Measurements from ENCODE around the gene RNF187.
A peak's percentile ranks its signal among the peaks of the same experiment; 100 is the strongest.
"Not testable (repeated sequence)": the region's sequence is repeated elsewhere in the genome, so short reads cannot be mapped to it uniquely, and the experiment has no call there.

RNF187 gene

DNA sequence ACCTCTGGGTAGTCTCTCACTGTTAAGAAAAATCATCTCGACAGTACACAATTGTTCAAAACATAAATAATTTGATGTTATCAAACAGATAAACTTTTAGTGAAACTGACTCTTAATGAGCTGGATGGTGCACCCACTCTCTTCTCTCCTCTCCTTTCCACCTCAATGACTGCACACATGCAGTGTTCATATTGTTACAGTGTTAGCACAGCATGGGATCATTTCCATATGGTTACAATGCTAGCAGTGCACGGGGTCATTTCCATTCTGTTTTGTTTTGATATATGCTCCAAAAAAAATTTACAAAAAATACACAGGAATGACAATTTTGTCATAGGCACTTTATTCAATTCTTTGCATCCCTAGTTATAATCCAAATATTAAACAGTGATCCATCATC, 26.4 kb upstream of the RNF187 start:
- no peak for DNase-seq

DNA sequence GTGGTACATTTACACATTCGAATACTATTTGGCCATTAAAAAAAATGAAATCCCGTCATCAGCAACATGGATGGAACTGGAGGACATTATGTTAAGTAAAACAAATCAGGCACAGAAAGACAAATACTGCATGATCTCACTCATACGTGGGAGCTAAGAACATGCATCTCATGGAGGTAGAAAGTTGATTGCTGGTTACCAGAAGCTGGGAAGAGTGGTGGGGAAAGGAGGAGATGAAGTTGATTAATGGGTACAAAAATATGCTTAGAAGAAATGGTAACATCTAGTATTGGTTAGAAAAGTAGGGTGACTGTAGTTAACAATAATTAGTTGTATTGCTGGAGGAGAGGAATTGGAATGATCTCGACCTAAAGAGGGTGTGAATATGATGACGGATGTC, 24.6 kb upstream of the RNF187 start:
- no peak for DNase-seq

DNA sequence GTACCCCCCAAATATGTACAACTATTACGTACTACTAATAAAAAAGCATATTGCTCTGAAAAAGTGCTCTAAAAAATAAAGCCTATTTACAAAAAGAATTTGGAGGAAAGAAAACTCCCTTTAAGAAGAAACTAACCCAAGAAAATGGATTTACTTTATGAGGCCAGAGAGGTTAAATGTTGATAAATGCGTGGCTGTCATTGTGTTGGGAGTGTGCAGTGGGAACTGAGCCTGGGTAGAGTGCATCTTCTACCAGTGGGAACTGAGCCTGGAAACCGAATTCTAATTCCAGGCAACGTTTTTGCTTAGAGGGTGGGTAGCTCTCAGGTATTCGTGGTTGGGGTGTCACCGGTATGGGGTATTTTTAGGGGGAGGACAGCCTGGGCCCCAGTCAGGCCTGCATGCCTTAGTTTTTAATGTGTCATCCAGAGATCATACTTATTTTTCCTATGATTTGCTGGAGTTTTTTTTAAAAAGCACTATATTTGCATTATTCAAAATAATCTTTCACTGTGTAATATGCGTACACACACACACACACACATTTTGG, 24.1 kb upstream of the RNF187 start:
- no peak for DNase-seq

DNA sequence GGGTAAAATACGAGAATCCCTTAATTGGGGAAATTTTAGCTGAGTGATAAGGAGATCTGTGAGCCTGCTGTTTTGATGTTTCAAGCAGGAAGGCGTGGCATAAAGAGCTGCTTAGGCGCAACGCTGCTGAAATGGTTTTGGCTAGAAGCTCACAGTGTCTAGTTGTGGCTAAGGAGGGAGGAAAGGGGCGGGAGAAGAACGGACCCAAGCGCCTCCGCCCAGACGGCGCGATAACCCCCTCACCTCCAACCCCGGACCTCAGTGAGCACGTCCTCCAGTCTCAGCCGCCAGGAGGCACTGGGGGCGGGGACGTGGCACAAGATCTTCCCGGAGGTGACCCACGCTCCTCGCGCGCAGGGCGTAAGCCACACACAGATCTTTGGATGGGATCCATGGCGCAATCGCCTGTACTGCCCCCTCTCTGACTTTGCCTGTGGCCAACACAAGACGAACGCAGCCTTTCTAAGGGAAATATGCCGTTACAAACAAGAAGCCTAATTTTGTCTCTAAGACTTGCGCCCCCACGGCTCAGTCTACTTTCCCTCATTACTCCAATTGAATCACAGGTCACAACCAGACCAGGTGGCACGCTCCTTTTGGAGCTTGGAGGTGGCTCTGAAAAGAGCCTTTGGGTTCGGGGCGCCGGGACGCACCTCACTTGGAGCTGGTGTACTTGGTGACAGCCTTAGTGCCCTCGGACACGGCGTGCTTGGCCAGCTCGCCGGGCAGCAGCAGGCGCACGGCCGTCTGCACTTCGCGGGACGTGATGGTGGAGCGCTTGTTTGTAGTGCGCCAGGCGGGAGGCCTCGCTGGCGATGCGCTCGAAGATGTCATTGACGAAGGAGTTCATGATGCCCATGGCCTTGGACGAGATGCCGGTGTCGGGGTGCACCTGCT, 23.4 kb upstream of the RNF187 start:
- peak; percentile 96 for DNase-seq

DNA sequence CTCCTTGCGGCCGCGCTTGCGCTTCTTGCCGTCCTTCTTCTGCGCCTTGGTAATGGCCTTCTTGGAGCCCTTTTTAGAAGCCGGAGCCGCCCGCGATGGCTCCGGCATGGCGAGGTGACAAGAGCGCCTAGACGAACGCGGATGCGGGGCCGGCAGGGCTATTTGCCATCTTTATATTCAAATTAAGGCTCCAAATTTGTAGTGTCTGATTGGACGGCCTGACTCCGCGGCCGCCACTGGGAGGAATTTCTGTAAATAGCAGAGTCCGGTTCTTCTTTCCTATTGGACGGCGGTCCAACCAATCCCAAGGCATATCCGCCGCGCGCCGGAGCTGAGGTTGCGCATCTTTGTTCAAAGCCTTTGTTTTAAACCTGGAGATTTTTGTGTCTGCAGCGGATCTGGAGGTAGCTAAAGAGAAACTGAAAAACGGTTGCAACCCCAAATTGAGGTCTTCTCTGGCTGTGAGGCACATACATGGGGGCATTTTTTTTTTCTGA, 22.6 kb upstream of the RNF187 start:
- DNase-seq, result peak; percentile 96

DNA sequence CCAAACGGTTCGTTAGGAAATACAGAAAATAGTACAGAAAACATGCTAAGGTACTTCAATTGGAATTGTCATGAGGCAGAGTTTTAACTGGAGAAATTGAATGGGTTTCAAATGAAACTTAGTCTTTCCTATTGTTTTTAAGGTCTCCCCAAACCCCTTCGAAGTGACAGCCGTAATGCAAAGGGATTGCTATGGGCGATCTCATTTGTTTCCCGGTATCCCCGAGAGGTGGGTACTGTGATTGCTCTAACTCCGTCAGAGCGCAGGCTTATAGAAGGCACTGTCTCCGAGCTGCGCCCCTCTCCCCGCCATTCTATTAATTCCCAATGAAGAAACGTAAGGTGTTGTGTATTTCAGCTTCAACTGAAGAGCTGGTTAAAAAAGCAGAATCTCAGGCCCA, 22.0 kb upstream of the RNF187 start:
- no peak for DNase-seq

DNA sequence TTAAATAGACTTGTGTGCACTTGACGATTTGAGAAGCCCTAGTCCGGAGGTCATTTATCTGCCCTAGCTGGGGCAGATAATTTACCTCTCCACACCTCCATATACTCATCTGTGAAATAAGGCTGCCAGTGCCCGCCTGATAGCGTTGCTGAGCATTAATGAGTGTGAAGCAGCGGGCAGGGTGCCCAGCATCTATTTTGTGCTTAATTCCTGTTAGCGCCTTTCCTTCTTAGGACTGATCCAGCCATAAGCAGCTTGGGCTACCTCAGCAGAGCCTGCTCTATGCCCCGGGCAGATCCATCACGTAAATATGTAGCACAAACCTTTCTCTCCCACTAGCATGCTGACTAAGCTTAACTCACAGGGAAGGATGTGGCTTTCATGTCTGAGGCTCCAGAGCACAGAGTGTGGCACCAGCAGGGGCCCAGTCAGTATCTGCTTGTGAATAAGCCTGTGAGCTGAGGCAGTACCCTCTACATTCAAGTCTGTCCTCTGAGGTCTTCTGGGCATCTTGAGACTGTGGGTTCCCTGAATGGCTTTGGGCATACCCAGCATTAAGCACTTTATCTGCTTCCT, 21.5 kb upstream of the RNF187 start:
- DNase-seq, result peak; percentile 41

DNA sequence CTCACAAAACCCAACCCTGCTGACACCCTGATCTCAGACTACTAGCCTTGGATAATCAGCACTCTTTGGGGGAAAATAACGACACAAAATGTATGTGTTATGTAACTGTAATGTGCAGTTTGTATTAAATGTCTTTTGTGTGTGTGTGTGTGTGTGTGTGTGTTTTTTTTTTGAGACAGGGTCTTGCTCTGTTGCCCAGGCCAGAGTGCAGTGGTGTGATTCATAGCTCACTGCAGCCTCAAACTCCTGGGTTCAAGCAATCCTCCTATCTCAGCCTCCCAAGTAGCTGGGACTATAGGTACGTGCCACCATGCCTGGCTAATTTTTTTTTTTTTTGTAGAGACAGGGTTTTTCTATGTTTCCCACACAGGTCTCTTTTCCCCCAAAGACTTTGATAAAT, 19.0 kb upstream of the RNF187 start:
- DNase-seq, result not testable (repeated sequence)

DNA sequence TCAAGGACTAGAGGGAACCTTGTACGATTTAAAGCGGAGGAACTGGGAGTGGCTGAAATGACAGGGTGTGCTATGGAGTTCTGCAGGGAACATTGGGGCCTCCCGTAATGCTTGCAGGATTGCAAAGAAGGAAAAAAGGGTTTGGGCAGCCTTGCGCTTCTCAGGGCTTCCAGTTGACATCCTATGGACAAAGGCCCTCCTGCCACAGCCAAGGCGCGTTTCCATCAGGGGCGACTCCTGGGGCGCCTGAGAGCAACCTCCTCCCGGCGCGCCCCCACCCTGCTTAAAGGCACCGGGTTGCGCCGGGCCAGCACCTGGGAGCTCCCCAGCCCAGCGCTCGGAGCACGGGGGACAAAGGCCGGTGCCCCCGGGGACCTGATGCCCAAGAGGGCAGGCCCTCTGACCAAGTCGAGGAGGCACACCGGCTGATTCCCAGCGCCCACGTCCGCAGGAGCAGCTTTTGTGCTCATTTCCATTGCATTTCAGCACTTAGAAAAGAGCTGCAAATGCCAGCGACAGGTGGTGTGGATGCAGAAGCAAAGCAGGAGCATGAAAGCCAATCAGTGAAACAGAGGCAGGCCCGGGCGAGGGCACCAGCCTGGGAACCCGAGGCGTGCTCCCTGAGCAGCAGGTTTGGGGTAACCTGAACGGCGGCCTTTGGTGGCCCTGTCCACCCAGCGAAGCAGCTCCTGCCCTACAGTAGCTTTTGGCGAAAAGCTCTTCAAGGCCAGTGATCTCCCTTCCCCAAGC, 17.6 kb upstream of the RNF187 start:
- DNase-seq, result no peak

DNA sequence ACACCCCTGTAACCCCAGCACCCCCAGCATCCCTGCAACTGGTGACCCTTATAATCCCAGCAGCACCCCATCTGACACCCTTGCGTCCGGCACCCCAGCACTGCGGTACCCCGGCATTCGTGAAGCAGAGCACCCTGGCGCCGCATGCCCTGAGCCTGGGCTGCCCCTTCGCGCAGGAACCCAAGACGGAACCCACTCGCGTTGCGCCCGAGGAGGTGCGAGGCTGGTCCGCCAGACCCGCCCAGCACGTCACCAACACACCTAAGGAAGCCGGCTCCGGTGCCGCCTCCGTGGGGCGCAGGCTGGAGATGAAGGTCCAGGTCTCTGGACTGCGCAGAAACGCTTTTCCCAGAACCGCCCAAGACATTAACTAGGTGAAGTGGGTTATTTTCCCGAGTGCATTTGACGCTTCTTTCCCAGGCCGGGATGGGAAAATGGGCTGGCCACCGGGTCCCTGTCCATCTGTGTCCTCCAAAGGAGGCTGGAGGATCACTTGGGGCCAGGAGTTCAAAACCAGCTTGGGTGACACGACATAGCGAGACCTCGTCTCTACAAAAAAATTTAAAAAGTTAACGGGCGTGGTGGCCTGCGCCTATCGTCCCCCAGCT, 15.9 kb upstream of the RNF187 start:
- no peak for DNase-seq

DNA sequence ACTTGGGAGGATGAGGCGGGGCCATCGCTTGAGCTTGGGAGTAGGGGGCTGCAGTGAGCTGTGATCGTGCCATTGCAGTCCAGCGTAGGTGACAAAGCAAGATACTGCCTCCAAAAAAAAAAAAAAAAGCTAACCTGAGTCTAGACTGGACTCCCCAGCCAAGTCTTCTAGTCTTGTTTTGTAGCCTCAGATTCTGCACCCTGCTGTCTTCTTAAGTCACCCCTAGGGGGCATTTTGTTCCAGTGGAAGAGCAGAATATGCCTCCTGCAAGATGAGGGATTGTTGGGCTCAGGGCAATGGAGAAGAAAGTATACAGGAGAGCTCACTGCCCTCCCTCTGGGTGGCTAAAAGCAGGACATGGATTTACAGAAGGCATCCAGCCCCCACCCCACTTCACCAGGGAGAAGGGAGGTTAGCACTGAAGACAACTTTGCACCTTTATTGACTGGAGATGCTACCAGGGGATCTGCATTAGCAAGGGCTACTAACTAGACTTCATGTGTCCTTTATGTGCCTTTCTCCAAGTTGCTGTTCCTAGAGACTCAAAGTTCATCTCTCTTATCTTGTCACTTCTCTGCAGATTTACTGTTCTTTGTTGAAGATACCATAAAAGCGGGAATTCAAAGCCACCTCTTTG, 15.3 kb upstream of the RNF187 start:
- peak; percentile 71 for DNase-seq

DNA sequence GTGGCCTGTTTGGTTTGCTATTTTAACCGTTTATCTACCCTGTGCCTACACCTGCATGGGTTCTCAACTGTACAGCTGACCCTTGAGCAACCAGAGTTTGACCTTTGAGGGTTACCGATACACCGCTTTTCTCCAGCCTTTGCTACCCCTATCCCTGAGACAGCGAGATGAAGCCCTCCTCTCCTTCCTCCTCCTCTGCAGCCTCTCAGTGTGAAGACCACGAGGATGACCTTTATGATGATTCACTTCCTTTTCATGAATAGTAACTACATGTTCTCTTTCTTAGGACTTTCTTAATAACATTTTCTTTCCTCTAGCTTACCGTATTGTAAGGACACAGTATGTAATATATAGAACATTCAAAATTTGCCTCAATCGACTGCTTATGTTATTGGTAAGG, 14.5 kb upstream of the RNF187 start:
- DNase-seq, result no peak

DNA sequence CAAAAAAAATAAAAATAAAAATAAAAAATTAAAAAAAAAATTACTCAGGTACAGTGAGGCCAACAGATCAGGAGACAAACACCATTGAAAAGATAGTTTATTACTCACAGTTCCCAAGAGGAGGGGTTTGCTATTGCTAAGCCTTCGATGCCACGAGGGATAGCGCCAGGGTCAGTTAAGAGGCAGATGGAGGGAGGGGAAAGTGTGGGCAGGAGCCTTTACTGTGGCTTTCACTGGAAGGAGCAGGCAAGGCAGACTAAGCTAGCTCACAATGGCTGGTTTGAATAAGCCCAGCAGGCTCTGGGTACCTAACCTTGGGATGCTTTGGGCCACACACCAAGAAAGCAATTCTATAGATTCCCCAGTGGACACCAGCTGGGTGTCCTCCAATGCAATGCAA, 12.7 kb upstream of the RNF187 start:
- no peak for DNase-seq

DNA sequence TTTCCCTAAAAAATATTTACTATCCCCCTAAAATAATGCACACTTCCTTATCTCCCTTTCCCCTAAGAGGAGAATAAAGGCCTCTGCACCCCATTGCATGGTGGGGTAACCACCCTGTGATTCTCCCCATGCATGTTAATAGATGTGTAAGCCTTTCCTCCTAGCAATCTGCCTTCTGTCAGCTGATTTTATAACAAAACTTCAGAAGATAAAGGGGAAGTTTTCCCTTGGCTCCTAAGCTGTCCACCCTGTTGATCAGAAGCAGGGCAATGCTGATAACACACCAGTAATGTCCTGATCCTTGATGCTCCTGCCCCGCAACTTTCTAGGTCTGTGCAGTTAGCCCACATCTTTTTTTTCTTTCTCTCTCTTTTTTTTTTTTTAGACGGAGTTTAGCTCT, 11.4 kb upstream of the RNF187 start:
- DNase-seq, result no peak

DNA sequence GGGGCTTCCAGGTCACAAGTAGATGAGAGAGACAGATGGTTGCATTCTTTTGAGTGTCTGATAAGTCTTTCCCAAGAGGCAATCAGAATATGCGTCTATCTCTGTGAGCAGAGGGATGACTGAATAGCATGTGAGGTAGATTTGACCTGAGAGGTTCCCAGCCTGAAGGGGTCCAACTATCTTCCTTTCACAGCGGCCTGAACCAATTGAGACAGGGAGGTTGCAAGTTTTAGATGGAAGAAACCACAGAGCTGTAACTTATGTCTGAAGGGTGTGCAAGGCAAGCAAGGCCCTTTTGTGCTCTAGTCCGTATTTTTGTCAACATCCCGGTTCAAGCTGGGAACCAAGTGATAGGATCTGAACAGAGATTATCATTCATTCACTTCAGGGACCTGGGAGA, 9.9 kb upstream of the RNF187 start:
- no peak for DNase-seq

DNA sequence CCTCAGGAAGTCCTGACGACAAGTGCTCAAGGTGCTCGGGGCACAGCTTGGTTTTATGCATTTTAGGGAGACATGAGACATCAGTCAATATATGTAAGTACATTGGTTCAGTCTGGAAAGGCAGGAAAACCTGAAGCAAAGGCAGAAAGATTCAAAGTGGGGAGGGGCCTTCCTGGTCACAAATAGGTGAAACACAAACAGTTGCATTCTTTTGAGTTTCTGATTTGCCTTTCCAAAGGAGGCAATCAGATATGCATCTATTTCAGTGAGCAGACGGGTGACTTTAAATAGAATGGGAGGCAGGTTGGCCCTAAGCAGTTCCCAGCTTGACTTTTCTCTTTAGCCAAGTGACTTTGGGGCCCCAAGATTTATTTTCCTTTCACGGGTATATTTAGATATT, 8.9 kb upstream of the RNF187 start:
- no peak for DNase-seq

DNA sequence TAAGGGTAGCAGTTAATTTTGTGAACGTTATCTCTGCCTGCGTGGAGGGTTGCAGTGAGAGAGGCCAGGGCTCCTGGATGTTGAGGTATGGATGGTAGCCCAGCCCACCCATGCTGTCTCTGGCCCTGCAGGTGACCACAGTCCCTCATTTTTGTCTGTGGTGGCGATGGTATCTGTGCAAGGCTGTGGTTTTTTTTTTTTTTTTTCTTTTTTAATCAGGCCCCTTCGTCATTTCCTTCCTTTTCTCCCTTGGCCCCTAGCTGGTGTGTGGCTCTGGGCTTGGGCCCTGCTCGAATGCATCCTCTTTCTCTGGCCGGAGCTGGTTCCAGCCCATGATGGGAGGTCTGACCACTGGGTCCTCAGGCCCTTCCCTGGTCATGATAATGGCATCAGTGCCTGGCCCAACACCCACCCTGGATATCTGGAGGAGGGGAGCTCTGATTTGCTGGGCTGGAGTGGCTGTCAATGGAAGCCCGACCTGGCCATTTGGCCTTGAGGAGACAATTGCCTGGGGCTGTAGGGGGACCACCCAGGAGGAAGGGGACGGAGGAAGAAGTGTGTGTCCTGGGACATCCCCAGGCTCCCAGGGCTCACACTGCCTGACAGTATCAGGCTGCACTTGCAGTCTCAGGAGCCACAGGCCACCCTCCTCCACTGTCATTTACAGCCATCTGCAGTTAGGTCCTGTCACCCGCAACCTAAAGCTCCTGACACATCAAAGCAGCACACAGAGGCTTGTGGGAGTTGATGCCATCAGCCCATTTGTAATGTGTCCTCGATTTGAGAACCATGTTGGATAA, 8.1 kb upstream of the RNF187 start:
- DNase-seq, result peak; percentile 32

DNA sequence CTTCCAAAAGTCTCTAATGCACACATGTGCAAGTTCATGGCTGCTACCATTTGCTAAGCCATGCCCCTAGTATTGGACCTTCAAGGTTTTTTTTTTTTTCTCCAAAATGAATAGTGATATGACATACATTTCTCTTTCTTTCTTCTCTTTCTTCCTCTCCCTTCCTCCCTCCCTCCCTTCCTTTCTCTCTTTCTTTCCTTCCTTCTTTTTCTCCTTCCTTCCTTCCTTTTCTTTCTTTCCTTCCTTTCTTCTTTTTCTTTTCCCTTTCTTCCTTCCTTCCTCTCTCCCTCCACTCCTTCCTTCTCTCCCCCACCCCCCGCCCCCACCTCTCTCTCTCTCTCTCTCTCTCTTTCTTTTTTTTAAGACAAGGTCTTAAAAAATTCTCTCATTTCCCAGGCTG, 3.4 kb upstream of the RNF187 start:
- DNase-seq, result no peak

DNA sequence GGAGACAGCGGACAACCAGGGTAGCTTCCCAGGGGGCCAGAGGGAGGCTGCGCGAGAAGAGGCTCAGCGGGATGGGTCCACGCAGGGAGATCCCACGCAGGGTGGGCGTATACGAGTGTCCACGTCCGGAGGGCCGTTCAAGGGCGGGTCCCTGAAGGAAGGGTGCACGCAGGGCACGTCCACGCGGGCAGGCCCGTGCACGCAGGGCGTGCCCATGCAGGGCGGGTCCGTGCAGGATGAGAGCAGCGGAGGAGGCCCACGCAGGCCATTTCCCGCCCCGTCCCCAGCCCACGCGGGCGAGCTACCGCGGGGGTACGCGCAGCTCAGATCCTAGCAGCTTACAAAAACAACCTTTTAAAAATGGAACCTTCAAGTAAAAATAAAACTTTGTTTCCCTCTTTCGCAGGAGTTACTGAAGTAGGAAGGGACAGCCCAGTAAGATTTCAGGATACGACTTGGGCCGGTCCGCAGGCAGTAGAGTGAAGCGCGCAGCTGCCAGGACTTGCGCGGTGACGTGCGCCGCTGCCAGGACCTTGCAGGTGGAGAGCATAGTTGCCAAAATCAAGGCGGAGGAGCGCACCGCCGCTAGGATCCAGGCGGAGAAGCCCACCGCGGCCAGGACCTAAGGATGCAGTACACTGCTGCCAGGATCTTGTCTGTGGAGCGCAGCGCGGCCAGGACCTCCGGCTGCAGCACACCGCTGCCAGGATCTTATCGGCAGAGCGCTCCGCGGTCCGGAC, 416 bp upstream of the RNF187 start:
- DNase-seq, result peak; percentile 91

DNA sequence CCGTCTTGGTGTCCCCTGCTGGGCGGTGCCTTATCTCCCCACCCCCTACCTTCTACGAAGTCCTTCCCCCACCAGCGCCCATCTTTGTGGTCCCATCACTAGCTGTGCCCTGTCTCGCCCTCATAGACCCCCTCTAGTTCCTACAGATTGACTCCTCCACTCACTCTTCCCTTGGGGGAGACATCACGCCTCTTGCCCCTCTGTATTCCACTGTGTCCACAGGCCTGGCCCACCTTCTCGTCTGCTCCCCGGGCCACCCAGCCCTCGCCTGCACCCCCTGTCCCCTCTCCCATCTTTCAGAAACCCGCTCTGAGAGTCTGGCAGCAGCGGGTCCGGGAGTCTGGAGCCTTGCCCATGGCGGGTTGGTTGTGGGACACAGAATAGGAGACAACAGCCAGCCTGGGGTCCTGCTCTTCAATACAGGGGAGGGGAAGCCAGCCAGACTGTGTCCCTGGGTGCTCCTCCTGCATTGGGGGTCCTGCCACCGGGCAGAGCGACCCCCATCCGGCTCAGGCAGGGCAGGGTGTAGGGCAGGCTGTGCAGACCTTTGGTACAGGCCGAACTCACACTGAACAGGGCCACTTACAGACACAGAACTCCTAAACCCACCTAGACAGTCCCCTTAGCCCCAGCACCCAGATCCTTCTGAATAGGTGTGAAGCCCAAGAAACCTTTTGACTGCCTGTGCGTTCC, 1.1 kb downstream of the RNF187 start:
- no peak for DNase-seq

Measured in RPMI8226 (cell line).